GM12801 (cell line): ENCODE data around the gene TMEM8B.

Experiments
- CTCF ChIP-seq: IDR thresholded peaks from one replicate; pipeline ENCODE4 v1.5.1; 2011; ENCODE audit warnings: control low read depth; ENCODE audit not compliant: insufficient read length; ENCODE audit errors: extremely low read depth

The TMEM8B gene

GRCh38 chr9:35856206-35856605 lies 27.2 kb downstream of the TMEM8B start:
- no peak for TF ChIP-seq CTCF

GRCh38 chr9:35856882-35857281 lies 27.9 kb downstream of the TMEM8B start:
- TF ChIP-seq CTCF, result no peak

GRCh38 chr9:35858458-35858857 lies 29.4 kb downstream of the TMEM8B start:
- TF ChIP-seq CTCF, result no peak

- TF ChIP-seq CTCF, result no peak
These were observed 30.4 kb downstream of the TMEM8B start for GRCh38 chr9:35859310-35859989.

GRCh38 chr9:35859990-35860339 lies 30.9 kb downstream of the TMEM8B start:
- TF ChIP-seq CTCF, result no peak

GRCh38 chr9:35861161-35861897 lies 32.3 kb downstream of the TMEM8B start:
- TF ChIP-seq CTCF, result no peak

GRCh38 chr9:35862328-35862727 lies 33.3 kb downstream of the TMEM8B start:
- TF ChIP-seq CTCF, result no peak
